Renal pelvis (tissue), 4 donors: ENCODE measurements around the gene FRMD4A. TPM values are rescaled to one million over a fixed set of nuclear protein-coding genes. Genes with fewer than 3 reads are reported as not detected.

Experiments
- DNase-seq: peaks from one replicate; pipeline ENCODE4 v3.0.0-alpha.2; 2013
- polyA plus RNA-seq, 3 donors: library from polyadenylated mRNA; unstranded; fragments of 120-200 nt; gene quantifications; one replicate each; pipeline ENCODE4 v1.2.1, GENCODE V29; 2013; ENCODE audit not compliant: insufficient read length in 3 of 3

Gene FRMD4A
- polyA plus RNA-seq, 3 donors: 84.7 to 99.4 (median 87.2) TPM

GRCh38 chr10:14022954-14023672 lies 307.6 kb downstream of the FRMD4A start:
- no peak for DNase-seq

DNA sequence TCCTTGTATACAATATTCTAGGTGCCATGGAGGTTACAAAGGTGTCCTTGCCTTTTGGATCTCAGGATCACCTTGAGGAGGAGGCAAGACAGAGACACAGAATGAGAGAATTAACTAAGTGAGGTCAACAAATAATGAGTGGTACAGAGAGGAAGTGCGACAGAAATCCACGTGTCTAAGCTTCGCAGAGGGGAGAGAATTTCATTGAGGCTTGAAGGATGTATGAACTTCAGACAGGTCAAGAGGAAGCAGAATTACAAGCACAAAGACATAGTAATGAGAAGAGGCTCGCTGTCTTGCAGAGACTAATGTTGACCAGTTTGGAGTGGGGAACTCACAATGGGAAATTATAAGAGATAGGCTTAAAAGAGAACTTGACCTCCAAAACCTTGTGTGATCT lies 308.7 kb downstream of the FRMD4A start:
- no peak for DNase-seq

- no peak for DNase-seq
Observed at GRCh38 chr10:14020037-14020664, 310.6 kb downstream of the FRMD4A start.

DNA sequence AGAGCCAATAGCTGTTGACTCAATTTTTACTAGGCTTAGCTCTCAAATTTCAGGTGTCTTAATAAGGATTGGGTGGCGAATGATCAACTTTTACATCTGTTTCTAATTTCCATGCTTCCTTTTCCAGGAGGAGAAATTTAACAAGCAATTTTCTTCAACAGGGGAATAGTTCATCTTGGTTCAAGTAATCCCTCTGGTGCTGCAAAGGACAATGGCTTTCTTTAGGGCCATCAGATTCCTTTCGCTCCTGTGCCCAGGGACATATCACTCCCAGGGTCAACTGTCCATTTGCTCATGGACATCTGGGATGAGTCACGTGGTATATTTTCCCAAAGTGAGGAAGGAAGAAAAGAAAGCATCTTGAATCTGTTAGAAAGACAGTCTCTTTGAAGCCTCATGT lies 313.3 kb downstream of the FRMD4A start:
- no peak for DNase-seq

- DNase-seq: no peak
Observed at GRCh38 chr10:14016931-14017333, 313.8 kb downstream of the FRMD4A start.

GRCh38 chr10:14016011-14016536 lies 314.6 kb downstream of the FRMD4A start:
- DNase-seq: no peak

GRCh38 chr10:14014423-14014822 lies 316.3 kb downstream of the FRMD4A start:
- no peak for DNase-seq

- no peak for DNase-seq
Observed at GRCh38 chr10:14010769-14011574, 319.8 kb downstream of the FRMD4A start.

GRCh38 chr10:14010101-14010558 lies 320.6 kb downstream of the FRMD4A start:
- DNase-seq: no peak

GRCh38 chr10:14009371-14010100 lies 321.2 kb downstream of the FRMD4A start:
- no peak for DNase-seq

GRCh38 chr10:14008740-14009080 lies 322.0 kb downstream of the FRMD4A start:
- DNase-seq: no peak

- DNase-seq: no peak
Observed at GRCh38 chr10:14004536-14004935, 326.2 kb downstream of the FRMD4A start.

DNA sequence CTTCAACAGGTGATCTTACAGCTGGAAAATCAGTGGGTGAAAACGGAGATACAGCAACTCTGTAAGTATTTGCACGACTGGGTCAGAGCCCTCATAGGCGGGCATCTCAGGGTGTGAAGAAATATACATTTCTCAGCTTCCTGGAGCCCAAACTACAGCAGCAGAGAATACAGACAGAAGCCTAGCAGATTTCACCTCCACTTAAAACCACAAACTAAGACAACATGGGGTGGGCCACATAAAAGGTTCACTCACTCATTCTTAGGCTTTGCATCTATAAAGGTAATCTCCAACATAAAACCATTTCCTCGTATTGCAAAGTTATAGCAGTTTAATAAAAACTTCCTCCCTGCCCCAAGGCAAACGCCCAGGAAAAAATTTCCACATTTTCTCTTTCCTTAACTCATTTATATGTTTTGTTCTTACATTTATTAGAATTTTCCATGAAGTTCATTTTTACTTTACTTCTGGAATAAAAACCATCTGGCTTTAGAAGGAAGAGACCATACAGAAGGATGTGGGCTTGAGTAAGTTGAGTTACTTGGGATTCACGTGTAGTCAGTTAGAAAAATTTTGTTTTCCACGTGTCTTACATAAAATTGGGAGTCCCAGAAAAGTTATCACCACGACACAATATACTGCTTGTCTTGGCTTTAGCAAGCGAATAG lies 327.1 kb downstream of the FRMD4A start:
- DNase-seq: no peak

DNA sequence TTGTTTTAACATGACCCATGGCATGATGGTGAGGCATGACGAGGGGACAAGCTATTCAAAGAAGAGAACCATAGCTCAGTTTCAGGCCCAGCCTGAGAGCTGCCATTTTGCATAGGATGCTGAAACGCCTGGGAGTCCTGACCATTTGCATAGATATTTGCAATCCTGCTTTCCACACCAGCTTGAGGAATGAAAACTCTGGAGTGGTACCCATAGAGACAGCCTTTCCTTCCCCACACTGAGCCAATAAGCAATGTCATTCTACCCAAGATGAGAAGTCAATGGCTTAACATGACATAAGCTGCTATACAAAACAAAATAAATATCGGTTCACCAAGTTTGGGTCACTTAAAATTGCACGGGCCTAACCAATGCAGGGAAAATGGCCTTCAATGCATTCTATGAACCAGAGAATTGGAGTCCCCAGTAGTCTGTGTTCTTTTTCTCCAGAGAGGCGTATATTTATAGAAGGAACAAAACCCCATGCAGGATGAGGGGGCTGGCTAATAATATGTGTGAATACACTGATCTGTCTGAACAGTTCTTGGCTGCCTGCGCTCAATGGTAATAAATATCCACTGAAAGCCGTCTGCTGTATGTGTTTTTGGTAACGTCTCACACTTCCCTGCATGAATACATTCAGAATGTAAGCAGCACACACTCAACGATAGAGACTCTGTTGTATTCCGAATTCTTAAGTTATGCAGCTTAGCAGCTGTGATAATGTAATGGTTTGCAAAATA lies 329.3 kb downstream of the FRMD4A start:
- no peak for DNase-seq

GRCh38 chr10:13998163-13998835 lies 332.4 kb downstream of the FRMD4A start:
- DNase-seq: no peak

DNA sequence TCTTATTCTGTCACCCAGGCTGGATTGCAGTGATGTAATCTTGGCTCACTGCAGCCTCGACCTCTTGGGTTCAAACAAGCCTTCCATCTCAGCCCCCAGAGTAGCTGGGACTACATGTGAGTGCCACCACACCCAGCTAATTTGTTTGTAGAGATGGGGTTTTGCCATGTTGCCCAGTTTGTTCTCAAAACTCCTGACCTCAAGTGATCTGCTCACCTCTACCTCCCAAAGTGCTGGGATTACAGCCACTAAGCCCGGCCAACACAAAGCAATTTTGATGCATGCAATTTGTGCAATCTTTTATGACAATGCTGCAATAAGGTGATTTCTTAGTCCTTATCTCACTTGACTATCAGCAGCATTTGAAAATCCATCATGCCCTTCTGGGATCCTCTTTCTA lies 333.1 kb downstream of the FRMD4A start:
- no peak for DNase-seq

DNA sequence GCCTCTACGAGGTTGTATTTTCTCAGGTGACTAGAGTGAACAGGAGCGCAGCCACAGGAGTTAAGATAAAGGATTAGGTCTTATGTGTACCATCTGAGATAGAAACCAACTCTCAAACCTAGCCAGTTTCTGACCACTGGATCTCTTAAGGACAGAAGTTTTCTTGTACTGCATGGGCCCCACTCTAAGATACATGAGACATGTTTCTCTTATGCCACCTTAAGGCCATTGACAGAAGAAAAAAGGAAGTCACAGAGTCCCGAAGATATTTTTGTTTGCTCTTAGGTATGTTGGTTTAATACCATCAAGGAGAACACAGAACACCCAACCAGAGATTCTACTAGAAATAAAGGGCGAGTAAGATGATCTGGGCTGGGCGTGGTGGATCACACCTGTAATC lies 335.8 kb downstream of the FRMD4A start:
- DNase-seq: no peak

GRCh38 chr10:13993673-13994089 lies 337.0 kb downstream of the FRMD4A start:
- DNase-seq: no peak

- DNase-seq: no peak
Observed at GRCh38 chr10:13993169-13993568, 337.6 kb downstream of the FRMD4A start.

- no peak for DNase-seq
Observed at GRCh38 chr10:13991353-13991752, 339.4 kb downstream of the FRMD4A start.
